Measurements from ENCODE around the gene NTSR1. TPM values are rescaled to one million over a fixed set of nuclear protein-coding genes. Genes with fewer than 3 reads are reported as not detected.

The NTSR1 gene
- total RNA-seq, 4 donors from 2014 or later: 0.06 to 0.09 TPM; not detected in 2

DNA sequence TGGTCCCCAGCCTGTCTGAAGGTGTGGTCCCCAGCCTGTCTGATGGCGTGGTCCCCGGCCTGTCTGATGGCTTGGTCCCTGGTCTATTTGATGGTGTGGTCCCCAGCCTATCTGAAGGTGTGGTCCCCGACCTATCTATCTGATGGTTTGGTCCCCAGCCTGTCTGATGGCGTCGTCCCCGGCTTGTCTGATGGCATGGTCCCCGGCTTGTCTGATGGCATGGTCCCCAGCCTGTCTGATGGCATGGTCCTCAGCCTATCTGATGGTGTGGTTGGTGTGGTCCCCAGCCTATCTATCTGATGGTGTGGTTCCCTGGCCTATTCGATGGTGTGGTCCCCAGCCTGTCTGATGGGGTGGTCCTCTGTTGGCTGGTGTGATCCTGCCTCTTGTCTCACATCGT is 69.4 kb downstream of the NTSR1 start:
- 75 to 87% methylated on average over 1 to 8 of the region's 9 CpGs for WGBS, 2 donors
- Histone ChIP-seq H3K27me3 (peaks cover 0 to 86% (median 2%) of the 10 kb centered on the region in 4 donors), H3K4me3 (no peak overlapping the region), H3K9me3 (no peaks in the 10 kb centered on the region), H3K27ac (no peak overlapping the region), H3K36me3 (no peaks in the 10 kb centered on the region), H3K4me1 (peaks cover 3 to 29% (median 17%) of the 10 kb centered on the region in 3 donors)
- DNase-seq: no peak
- TF ChIP-seq, protein P1, sequence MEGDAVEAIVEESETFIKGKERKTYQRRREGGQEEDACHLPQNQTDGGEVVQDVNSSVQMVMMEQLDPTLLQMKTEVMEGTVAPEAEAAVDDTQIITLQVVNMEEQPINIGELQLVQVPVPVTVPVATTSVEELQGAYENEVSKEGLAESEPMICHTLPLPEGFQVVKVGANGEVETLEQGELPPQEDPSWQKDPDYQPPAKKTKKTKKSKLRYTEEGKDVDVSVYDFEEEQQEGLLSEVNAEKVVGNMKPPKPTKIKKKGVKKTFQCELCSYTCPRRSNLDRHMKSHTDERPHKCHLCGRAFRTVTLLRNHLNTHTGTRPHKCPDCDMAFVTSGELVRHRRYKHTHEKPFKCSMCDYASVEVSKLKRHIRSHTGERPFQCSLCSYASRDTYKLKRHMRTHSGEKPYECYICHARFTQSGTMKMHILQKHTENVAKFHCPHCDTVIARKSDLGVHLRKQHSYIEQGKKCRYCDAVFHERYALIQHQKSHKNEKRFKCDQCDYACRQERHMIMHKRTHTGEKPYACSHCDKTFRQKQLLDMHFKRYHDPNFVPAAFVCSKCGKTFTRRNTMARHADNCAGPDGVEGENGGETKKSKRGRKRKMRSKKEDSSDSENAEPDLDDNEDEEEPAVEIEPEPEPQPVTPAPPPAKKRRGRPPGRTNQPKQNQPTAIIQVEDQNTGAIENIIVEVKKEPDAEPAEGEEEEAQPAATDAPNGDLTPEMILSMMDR (IDR thresholded peaks at IDR 0.05): no peak
- no peak for TF ChIP-seq POLR2A (IDR thresholded peaks at IDR 0.05)
- intact Hi-C loops (cut with DNase I): no loop called here

- no peak for DNase-seq
- no peaks in the 10 kb centered on the region for H3K9me3 ChIP-seq
- H3K4me3 ChIP-seq: no peak overlapping the region
- H3K36me3 ChIP-seq: no peaks in the 10 kb centered on the region
- H3K27ac ChIP-seq: no peak overlapping the region
- intact Hi-C loops (cut with DNase I): no loop called here
- WGBS, 2 donors: 62 to 81% methylated on average over 9 of the region's 24 CpGs
- peaks cover 0 to 22% (median 9%) of the 10 kb centered on the region in 3 donors for H3K4me1 ChIP-seq
- no peak for TF ChIP-seq POLR2A (IDR thresholded peaks at IDR 0.05)
- TF ChIP-seq, protein P1 (IDR thresholded peaks at IDR 0.05): no peak
- peaks cover 0 to 79% (median 2%) of the 10 kb centered on the region in 4 donors for H3K27me3 ChIP-seq
Measured at GRCh38 chr20:62778601-62779416, 70.2 kb downstream of the NTSR1 start.

- no peak overlapping the region for H3K27ac ChIP-seq
- no peaks in the 10 kb centered on the region for H3K36me3 ChIP-seq
- no peak for TF ChIP-seq POLR2A (IDR thresholded peaks at IDR 0.05)
- TF ChIP-seq, protein P1 (IDR thresholded peaks at IDR 0.05): no peak
- H3K4me1 ChIP-seq: peaks cover 0 to 16% (median 5%) of the 10 kb centered on the region in 3 donors
- no peaks in the 10 kb centered on the region for H3K9me3 ChIP-seq
- H3K27me3 ChIP-seq: peaks cover 0 to 79% (median 2%) of the 10 kb centered on the region in 4 donors
- no peak for DNase-seq
- intact Hi-C loops (cut with DNase I): no loop called here
- H3K4me3 ChIP-seq: no peak overlapping the region
- 73 to 76% methylated on average over 6 of the region's 7 CpGs for WGBS, 2 donors
Measured at GRCh38 chr20:62779417-62779685, 70.7 kb downstream of the NTSR1 start.

- TF ChIP-seq, protein P1 (IDR thresholded peaks at IDR 0.05): no peak
- TF ChIP-seq POLR2A (IDR thresholded peaks at IDR 0.05): no peak
- WGBS, 2 donors: 53 to 55% methylated on average over 10 to 15 of the region's 20 CpGs
- intact Hi-C loops (cut with DNase I): loop anchor here (10.0 kb wide), 1 partner anchor 285 kb away; no protein-coding TSS in a partner anchor
Measured at GRCh38 chr20:62780204-62780603, 71.6 kb downstream of the NTSR1 start.

GRCh38 chr20:62780696-62781095 is 72.1 kb downstream of the NTSR1 start:
- intact Hi-C loops (cut with DNase I): loop anchor here (10.0 kb wide), 1 partner anchor 286 kb away; no protein-coding TSS in a partner anchor
- Histone ChIP-seq H3K27me3 (peaks cover 0 to 77% (median 2%) of the 10 kb centered on the region in 4 donors), H3K27ac (no peak overlapping the region), H3K36me3 (no peaks in the 10 kb centered on the region), H3K4me3 (no peak overlapping the region), H3K4me1 (peaks cover 0 to 9% (median 5%) of the 10 kb centered on the region in 3 donors), H3K9me3 (no peaks in the 10 kb centered on the region)
- 65 to 95% methylated on average over 3 to 5 of the region's 17 CpGs for WGBS, 2 donors
- DNase-seq: no peak
- TF ChIP-seq, protein P1 (IDR thresholded peaks at IDR 0.05): no peak
- no peak for TF ChIP-seq POLR2A (IDR thresholded peaks at IDR 0.05)

More at GRCh38 chr20:62780204-62780603, 71.6 kb downstream of the NTSR1 start:
- H3K9me3 ChIP-seq: no peaks in the 10 kb centered on the region
- no peak for DNase-seq
- no peak overlapping the region for H3K27ac ChIP-seq
- H3K36me3 ChIP-seq: no peaks in the 10 kb centered on the region
- H3K4me1 ChIP-seq: peaks cover 0 to 9% (median 5%) of the 10 kb centered on the region in 3 donors
- H3K27me3 ChIP-seq: peaks cover 0 to 77% (median 2%) of the 10 kb centered on the region in 4 donors
- no peak overlapping the region for H3K4me3 ChIP-seq
